Effector memory CD8-positive, alpha-beta T cell (primary cell): ENCODE measurements around the gene CREB3L4.
"Not testable (repeated sequence)": the region's sequence is repeated elsewhere in the genome, so short reads cannot be mapped to it uniquely, and the experiment has no call there.

Experiments
- ATAC-seq: fragments of 150-1000 bp; cut with Tn5 transposase; replicated peaks from 2 replicates; pipeline ENCODE4 v1.10.0; 2021; ENCODE audit warnings: mild to moderate bottlenecking, moderate library complexity
- DNase-seq, 3 experiments: peaks; one replicate each; pipeline ENCODE4 v3.0.0; 2021
- H3K27ac Mint-ChIP-seq, 2 donors: one replicate each; pipeline ENCODE4 v1.8.0; 2022; ENCODE audit warnings: mild to moderate bottlenecking in 2 of 2, mixed read lengths in 2 of 2, moderate library complexity in 2 of 2
- H3K27me3 Mint-ChIP-seq, 2 donors: one replicate each; pipeline ENCODE4 v1.8.0; 2022; ENCODE audit warnings: mixed read lengths in 2 of 2
- H3K36me3 Mint-ChIP-seq: one replicate; pipeline ENCODE4 v1.8.0; 2022; ENCODE audit warnings: mild to moderate bottlenecking, moderate library complexity, mixed read lengths; ENCODE audit not compliant: insufficient read depth
- H3K4me1 Mint-ChIP-seq, 2 donors: one replicate each; pipeline ENCODE4 v1.8.0; 2022; ENCODE audit warnings: low read depth in 2 of 2, mixed read lengths in 2 of 2
- H3K4me3 Mint-ChIP-seq, 2 donors: one replicate each; pipeline ENCODE4 v1.8.0; 2022; ENCODE audit warnings: mild to moderate bottlenecking in 2 of 2, mixed read lengths in 2 of 2, moderate library complexity in 2 of 2
- H3K9me3 Mint-ChIP-seq, 2 donors: one replicate each; pipeline ENCODE4 v1.8.0; 2022; ENCODE audit warnings: mixed read lengths in 2 of 2

CREB3L4 gene

GRCh38 chr1:153990468-153991150 lies 22.9 kb downstream of the CREB3L4 start, which contains the start of gene RPS27:
Gene RPS27 (plus strand): TSS chr1:153990762. CDS start chr1:153990797, 35 bp downstream.
- peaks cover 54% of the 10 kb centered on the region for H3K36me3 Mint-ChIP-seq

DNA sequence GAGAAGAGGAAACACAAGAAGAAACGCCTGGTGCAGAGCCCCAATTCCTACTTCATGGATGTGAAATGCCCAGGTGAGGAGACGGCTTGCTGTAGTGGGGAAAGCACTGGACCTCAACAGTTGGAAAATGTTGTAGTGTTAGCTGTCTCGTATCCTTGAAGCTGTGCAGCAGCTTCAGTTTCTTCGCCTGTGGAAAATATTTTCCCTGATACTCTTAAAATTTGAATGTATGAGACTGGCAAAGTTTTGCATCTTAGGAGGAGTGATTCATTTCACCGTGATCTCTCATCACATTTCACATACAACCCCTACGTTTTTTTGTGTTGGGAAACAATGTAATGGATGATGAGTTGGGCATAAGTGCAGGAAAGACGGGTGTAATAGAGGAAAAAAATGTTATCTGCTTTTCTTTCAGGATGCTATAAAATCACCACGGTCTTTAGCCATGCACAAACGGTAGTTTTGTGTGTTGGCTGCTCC lies 23.5 kb downstream of the CREB3L4 start:
- Mint-ChIP-seq H3K27ac (peak overlapping the region; percentile 96 to 100), H3K27me3 (no peaks in the 10 kb centered on the region), H3K36me3 (peaks cover 60% of the 10 kb centered on the region), H3K4me1 (peaks cover 34 to 36% of the 10 kb centered on the region in 2 donors), H3K4me3 (peak overlapping the region; percentile 88 to 97), H3K9me3 (no peaks in the 10 kb centered on the region)
- no peak for ATAC-seq
- DNase-seq: no peak

More at GRCh38 chr1:153990468-153991150, 22.9 kb downstream of the CREB3L4 start, which contains the start of gene RPS27:
- Mint-ChIP-seq H3K4me1 (peaks cover 34 to 36% of the 10 kb centered on the region in 2 donors), H3K9me3 (no peaks in the 10 kb centered on the region), H3K27me3 (peaks cover 0 to 5% of the 10 kb centered on the region in 2 donors), H3K27ac (peak within 1 kb of the TSS; percentile 96 to 100), H3K4me3 (peak within 1 kb of the TSS; percentile 88 to 97)
- peak; percentile 89 for ATAC-seq
- DNase-seq: peak; percentile 86 to 89 (median 86)

DNA sequence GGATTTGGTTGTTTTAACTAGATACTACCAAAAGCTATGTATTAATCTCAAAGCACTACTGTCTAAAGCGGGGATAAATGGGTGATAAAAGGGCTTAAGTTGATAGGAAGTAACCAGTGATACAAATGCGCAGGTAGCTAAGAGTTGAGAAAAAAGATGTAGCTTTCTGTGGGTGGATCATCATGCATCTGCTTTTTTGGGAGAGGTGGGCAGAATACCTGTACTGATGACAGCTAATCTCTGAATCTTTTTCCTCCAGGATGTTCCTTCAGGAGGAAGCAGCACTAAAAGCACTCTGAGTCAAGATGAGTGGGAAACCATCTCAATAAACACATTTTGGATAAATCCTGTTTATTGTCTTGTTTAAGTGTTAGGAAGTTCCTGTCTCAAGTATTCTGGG lies 24.1 kb downstream of the CREB3L4 start:
- no peaks in the 10 kb centered on the region for H3K27me3 Mint-ChIP-seq
- H3K27ac Mint-ChIP-seq: peak overlapping the region; percentile 96 to 100
- H3K4me1 Mint-ChIP-seq: peaks cover 32 to 33% of the 10 kb centered on the region in 2 donors
- H3K9me3 Mint-ChIP-seq: no peaks in the 10 kb centered on the region
- DNase-seq (no peak), ATAC-seq (no peak)
- H3K36me3 Mint-ChIP-seq: peaks cover 60% of the 10 kb centered on the region
- peak overlapping the region; percentile 88 to 97 for H3K4me3 Mint-ChIP-seq

- DNase-seq (no peak), ATAC-seq (no peak)
- no peaks in the 10 kb centered on the region for H3K9me3 Mint-ChIP-seq
- no peak overlapping the region for H3K27ac Mint-ChIP-seq
- peak overlapping the region in 1 of 2 donors; percentile 11 for H3K4me3 Mint-ChIP-seq
- peaks cover 23 to 24% of the 10 kb centered on the region in 2 donors for H3K4me1 Mint-ChIP-seq
- H3K27me3 Mint-ChIP-seq: no peaks in the 10 kb centered on the region
- peaks cover 60% of the 10 kb centered on the region for H3K36me3 Mint-ChIP-seq
Measured at GRCh38 chr1:153995202-153995601, 27.5 kb downstream of the CREB3L4 start.

DNA sequence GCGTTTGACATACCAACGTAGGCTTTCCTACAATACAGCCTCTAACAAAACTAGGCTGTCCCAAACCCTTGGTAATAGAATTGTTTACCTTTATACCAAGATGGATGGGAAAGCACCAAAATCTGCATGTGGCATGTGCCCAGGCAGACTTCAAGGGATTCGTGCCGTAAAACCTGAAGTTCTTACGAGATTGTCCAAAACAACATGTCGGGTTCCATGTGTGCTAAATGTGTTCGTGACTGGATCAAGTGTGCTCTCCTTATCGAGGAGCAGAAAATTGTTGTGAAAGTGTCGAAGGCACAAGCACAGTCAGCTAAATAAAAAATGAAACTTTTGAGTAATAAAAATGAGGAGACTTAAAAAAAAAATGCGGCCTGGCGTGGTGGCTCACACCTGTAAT lies 27.9 kb downstream of the CREB3L4 start:
- ATAC-seq (no peak), DNase-seq (no peak)
- peaks cover 18 to 19% of the 10 kb centered on the region in 2 donors for H3K4me1 Mint-ChIP-seq
- no peaks in the 10 kb centered on the region for H3K27me3 Mint-ChIP-seq
- no peaks in the 10 kb centered on the region for H3K9me3 Mint-ChIP-seq
- peak overlapping the region in 1 of 2 donors; percentile 11 for H3K4me3 Mint-ChIP-seq
- H3K27ac Mint-ChIP-seq: no peak overlapping the region
- peaks cover 56% of the 10 kb centered on the region for H3K36me3 Mint-ChIP-seq

DNA sequence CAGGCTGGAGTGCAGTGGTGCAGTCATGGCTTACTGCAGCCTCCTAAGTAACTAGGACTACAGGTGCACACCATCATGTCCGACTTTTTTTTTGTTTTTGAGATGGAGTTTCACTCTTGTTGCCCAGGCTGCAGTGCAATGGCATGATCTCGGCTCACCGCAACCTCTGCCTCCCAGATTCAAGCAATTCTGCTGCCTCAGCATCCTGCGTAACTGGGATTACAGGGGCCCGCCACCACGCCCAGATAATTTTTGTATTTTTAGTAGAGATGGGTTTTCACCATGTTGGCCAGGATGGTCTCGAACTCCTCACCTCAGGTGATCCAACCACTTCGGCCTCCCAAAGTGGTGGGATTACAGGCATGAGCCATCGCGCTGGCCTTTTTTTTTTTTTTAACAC lies 29.2 kb downstream of the CREB3L4 start:
- not testable (repeated sequence) for DNase-seq, ATAC-seq, H3K27me3 Mint-ChIP-seq, H3K4me3 Mint-ChIP-seq, H3K9me3 Mint-ChIP-seq
- H3K27ac Mint-ChIP-seq: peak overlapping the region in 1 of 2 donors; percentile 35
- peaks cover 43% of the 10 kb centered on the region for H3K36me3 Mint-ChIP-seq
- peaks cover 9 to 11% of the 10 kb centered on the region in 2 donors for H3K4me1 Mint-ChIP-seq

DNA sequence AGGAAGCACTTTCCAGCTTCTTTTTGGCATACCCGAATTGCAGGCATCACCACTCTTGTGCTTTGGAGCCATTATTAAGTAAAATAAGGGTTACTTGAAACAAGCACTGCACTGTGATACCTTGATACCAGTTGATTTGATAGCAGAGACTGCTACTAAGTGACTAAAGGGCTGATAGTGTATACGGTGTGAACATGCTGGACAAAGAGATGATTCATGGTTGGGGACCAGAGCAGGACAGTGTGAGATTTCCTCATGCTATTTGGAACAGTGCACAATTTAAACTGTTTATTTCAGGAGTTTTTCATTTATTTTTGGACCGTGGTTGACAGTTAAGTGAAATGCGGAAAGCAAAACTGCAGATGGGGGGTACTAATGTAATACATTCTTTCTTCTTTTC lies 32.7 kb downstream of the CREB3L4 start:
- Mint-ChIP-seq H3K4me3 (no peak overlapping the region), H3K9me3 (no peaks in the 10 kb centered on the region), H3K27me3 (no peaks in the 10 kb centered on the region), H3K4me1 (peaks cover 0 to under 1% of the 10 kb centered on the region in 2 donors), H3K27ac (no peak overlapping the region), H3K36me3 (peaks cover 8% of the 10 kb centered on the region)
- DNase-seq: no peak
- ATAC-seq: no peak

DNA sequence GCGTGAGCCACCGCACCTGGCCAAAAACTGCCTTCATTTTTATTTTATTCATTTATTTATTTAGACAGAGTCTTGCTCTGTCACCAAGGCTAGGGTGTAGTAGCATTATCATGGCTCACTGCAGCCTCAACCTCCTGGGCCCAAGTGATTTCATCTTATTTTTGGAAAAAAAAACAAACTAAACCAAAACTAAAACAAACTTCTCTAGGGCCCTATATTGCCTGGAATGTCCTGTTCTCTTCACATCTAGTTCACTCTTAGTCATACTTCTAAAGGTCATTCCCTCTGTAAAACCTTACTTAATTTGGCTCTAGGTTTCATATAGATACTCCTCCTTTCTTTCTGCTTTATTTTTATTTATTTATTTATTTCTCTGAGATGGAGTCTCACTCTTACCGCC lies 38.4 kb downstream of the CREB3L4 start:
- Mint-ChIP-seq H3K9me3 (no peaks in the 10 kb centered on the region), H3K27me3 (no peaks in the 10 kb centered on the region), H3K27ac (no peak overlapping the region), H3K4me3 (no peak overlapping the region), H3K36me3 (no peaks in the 10 kb centered on the region), H3K4me1 (no peaks in the 10 kb centered on the region)
- ATAC-seq (no peak), DNase-seq (no peak)

DNA sequence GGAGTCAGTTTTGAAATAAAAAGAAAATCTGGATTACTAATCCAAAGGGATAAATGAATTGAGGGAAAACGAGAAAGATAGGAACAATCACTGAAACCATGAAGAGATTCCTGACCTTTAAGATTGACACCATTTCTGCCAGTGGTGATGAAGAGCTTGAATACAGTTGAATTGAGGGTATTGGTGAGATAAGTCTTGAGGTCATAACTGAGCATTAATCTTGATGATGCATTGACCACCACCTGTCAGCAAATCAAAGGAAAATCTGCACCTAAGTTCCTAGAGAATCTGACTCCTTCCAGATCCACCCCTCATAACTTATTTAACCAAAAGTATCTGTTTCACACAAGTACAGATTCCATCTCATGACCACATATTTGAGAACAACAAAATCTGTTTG lies 44.4 kb downstream of the CREB3L4 start:
- DNase-seq: no peak
- no peaks in the 10 kb centered on the region for H3K36me3 Mint-ChIP-seq
- H3K27me3 Mint-ChIP-seq: no peaks in the 10 kb centered on the region
- H3K9me3 Mint-ChIP-seq: no peaks in the 10 kb centered on the region
- H3K27ac Mint-ChIP-seq: no peak overlapping the region
- no peaks in the 10 kb centered on the region for H3K4me1 Mint-ChIP-seq
- H3K4me3 Mint-ChIP-seq: no peak overlapping the region
- ATAC-seq: no peak

DNA sequence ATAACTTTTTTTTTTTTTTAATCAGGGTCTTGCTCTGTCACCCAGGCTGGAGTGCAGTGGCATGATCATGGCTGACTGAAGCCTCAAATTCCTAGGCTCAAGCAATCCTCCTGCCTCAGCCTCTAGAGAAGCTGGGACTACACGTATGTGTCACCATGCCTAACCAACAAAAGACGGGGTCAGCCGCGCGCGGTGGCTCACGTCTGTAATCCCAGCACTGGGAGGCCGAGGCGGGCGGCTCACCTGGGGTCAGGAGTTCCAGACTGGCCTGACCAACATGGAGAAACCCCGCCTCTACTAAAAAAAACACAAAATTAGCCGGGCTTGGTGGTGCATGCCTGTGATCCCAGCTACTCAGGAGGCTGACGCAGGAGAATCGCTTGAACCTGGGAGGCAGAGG lies 44.8 kb downstream of the CREB3L4 start:
- H3K4me3 Mint-ChIP-seq, H3K36me3 Mint-ChIP-seq, DNase-seq, H3K27ac Mint-ChIP-seq, H3K9me3 Mint-ChIP-seq, H3K4me1 Mint-ChIP-seq, H3K27me3 Mint-ChIP-seq, ATAC-seq: not testable (repeated sequence)

DNA sequence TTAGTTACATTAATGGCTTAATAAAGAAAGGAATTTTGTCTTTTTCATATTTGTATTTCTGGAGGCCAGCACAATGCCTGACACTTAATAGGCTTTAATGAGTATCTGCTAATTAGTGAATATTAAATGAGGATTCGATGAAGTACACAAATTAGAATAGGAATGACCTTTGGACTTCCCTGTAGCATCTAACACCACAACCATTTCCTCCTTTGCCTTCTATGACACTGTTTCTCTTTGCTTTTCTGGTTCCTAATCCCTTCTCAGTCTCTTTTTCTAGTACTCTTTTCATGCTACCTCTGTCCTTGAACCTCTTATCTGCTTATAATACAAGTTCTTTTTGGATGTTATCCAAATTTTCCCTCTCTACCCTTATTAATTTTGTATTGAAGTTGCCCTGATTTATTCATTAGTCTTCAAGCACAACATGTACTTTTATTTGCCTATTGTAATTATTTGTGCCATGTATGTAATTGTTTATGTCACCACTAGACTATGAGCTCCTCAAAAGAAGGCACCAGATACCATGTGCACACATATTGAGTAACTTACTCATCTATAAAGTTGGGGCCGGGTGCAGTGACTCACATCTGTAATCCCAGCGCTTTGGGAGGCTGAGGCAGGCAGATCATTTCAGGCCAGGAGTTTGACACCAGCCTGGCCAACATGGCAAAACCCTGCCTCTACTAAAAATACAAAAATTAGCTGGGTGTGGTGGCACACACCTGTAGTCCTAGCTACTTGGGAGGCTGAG lies 46.6 kb downstream of the CREB3L4 start:
- H3K9me3 Mint-ChIP-seq: no peaks in the 10 kb centered on the region
- no peak for DNase-seq
- H3K27me3 Mint-ChIP-seq: no peaks in the 10 kb centered on the region
- no peak overlapping the region for H3K27ac Mint-ChIP-seq
- no peaks in the 10 kb centered on the region for H3K36me3 Mint-ChIP-seq
- ATAC-seq: no peak
- no peaks in the 10 kb centered on the region for H3K4me1 Mint-ChIP-seq
- H3K4me3 Mint-ChIP-seq: no peak overlapping the region

DNA sequence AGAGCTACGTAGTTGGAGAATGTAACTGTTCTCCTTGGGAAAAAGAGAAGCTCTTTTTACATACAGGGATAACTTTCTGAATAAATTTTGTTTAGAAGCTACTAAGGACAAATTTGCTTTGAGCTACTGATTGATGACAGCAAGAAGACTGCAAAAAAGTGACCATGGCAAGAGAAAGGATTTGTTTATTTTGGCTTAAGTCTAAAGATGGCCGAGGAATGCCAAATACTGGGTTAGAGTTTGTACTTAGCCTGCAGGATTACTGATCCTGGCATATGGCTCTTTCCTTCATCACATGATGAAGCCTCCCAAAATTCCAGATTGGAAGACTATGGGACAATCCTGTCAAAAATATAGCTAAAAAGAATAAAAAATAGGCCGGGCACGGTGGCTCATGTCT lies 51.6 kb downstream of the CREB3L4 start:
- DNase-seq (no peak), ATAC-seq (no peak)
- Mint-ChIP-seq H3K9me3 (no peaks in the 10 kb centered on the region), H3K4me3 (no peak overlapping the region), H3K27ac (no peak overlapping the region), H3K27me3 (no peaks in the 10 kb centered on the region), H3K4me1 (no peaks in the 10 kb centered on the region), H3K36me3 (no peaks in the 10 kb centered on the region)

DNA sequence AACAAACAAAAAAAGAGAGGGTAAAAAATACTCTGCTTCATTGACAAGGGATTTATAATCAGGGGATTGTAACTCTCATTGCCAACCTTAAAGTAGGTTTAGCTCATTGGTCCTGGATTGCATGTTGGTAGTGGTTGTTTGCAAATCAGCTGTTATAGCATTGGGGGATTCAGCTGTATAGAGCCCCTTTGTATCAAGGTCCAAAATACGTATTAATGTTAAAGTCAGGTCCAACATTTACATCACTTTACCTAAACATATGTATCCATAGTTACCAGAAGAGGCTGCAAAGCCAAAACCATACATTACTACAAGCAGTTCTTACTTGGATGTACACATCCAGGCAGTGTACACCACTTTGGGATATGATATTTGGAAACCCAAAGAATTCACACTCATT lies 52.2 kb downstream of the CREB3L4 start:
- Mint-ChIP-seq H3K9me3 (no peaks in the 10 kb centered on the region), H3K27me3 (no peaks in the 10 kb centered on the region), H3K36me3 (no peaks in the 10 kb centered on the region)

More for the DNA sequence above, 52.2 kb downstream of the CREB3L4 start:
- H3K4me3 Mint-ChIP-seq: no peak overlapping the region
- DNase-seq (no peak), ATAC-seq (no peak)
- no peaks in the 10 kb centered on the region for H3K4me1 Mint-ChIP-seq
- no peak overlapping the region for H3K27ac Mint-ChIP-seq
